M059J (cell line): ENCODE measurements around the gene MUSTN1. TPM values are rescaled to one million over a fixed set of nuclear protein-coding genes. Genes with fewer than 3 reads are reported as not detected.

Experiments
- DNase-seq: peaks from one replicate; pipeline ENCODE4 v3.0.0-alpha.2; 2012; ENCODE audit warnings: low read depth
- total RNA-seq: library from RNA; depleted of rRNA; stranded (reverse); fragments of >200 nt; shearing (Covaris generic); gene quantifications from 2 replicates; pipeline ENCODE4 v1.2.3, GENCODE V29; 2014; rRNA removed

The MUSTN1 gene
- total RNA-seq, 1 experiment from 2014 or later, result 0.27 TPM

DNA sequence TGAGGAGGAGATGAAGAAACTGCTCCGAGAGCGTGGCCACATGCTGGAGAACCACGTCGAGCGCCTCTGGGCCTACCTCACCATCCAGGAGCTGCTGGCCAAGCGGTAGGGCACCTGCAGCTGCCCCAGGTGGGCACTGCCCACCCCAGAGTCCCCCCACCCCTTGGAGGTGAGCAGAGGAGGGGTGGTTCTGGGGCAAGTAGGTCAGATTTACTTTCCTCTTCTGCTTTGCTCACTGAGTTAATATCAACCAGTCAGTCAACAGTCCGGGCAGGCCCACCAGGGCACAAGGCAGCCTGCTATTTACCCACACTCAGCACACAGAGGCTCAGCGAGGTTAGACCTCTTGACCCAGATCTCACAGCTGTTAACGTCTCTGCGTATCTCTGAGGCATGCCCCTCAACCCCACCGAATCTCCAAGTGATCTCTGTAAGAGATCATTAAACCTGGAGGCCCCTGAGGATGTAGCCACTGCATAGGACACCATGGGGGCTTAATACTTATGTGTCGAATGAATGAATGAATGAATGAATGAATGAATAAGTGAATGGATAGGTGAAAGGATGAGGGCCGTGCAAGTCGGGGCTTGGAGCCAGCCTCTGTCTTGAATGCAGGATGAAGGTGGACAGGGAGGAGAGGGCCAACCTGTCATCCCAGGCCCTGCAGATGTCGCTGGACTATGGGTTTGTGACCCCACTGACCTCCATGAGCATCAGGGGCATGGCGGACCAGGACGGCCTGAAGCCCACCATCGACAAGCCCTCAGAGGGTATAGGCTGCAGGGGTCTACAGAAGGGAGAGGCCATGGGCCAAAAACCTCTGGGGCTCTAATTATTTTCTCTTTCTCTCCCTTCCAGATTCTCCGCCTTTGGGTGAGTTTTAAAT, 48.2 kb downstream of the MUSTN1 start:
- DNase-seq, result no peak

GRCh38 chr3:52784931-52785590, 49.8 kb downstream of the MUSTN1 start:
- DNase-seq, result no peak

- DNase-seq, result no peak
These were observed 50.7 kb downstream of the MUSTN1 start for GRCh38 chr3:52784021-52784621.

- no peak for DNase-seq
These were observed 51.6 kb downstream of the MUSTN1 start for GRCh38 chr3:52783211-52783555.

Other genes with a start within 250 kb of the MUSTN1 start
- gene PBRM1, start 149.1 kb downstream of the MUSTN1 start, total RNA-seq, result 16.6 and 24.5 TPM in 2 replicates
- gene GNL3, start 149.0 kb downstream of the MUSTN1 start, total RNA-seq, result 85.4 and 114 TPM in 2 replicates
- gene GLT8D1, start 129.2 kb downstream of the MUSTN1 start, total RNA-seq, result 55.3 and 79.9 TPM in 2 replicates
- gene SPCS1, start 128.9 kb downstream of the MUSTN1 start, total RNA-seq, result 186 and 310 TPM in 2 replicates
- 10.7 and 19.6 TPM in 2 replicates for gene NEK4, start 64.1 kb downstream of the MUSTN1 start, total RNA-seq
- not detected in 2 replicates for gene ITIH1, start 57.4 kb downstream of the MUSTN1 start, total RNA-seq
- gene ITIH3, start 40.2 kb downstream of the MUSTN1 start, total RNA-seq, result not detected in 2 replicates
- gene ITIH4, start 4.3 kb downstream of the MUSTN1 start, total RNA-seq, result 0.02 TPM in 1 of 2 replicates, not detected in the other
- 3.6 and 15.5 TPM in 2 replicates for gene STIMATE, start 62.5 kb upstream of the MUSTN1 start, total RNA-seq
- gene SFMBT1, start 211.1 kb upstream of the MUSTN1 start, total RNA-seq, result 16.1 and 17.7 TPM in 2 replicates